A549 (cell line): ENCODE data around the gene MYO1D. TPM values are rescaled to one million over a fixed set of nuclear protein-coding genes. Genes with fewer than 3 reads are reported as not detected.

Source experiments
- ATAC-seq, 2 experiments: fragments of 200-7000 bp in 1 of 2; fragments of >200 bp in 1 of 2; cut with Nextera tagmentation in 1 of 2; cut with Tn5 transposase in 1 of 2; 3 replicates each; pipeline versions ENCODE4 v1.8.0 to v1.9.1; 2018 to 2020; ENCODE audit warnings: mild to moderate bottlenecking in 1 of 2, moderate library complexity in 1 of 2
- CTCF ChIA-PET: fragments of 300-600 bp; sonication (Branson Sonifier 250); formaldehyde crosslinking; extraction: SDS; loops from one replicate; lab custom pipeline; 2021; ENCODE audit warnings: antibody characterized with exemption, inconsistent platforms; lab: Yijun Ruan, JAX
- POLR2A ChIA-PET: fragments of 350-600 bp; formaldehyde crosslinking; extraction: SDS; loops from one replicate; lab custom pipeline; 2021; ENCODE audit warnings: antibody characterized with exemption, inconsistent platforms; lab: Yijun Ruan, JAX
- DNase-seq, 2 experiments: peaks; one replicate each; pipeline versions ENCODE4 v3.0.0 to v3.0.0-alpha.2; 2011 to 2016; ENCODE audit warnings: low read depth in 1 of 2, low spot score in 1 of 2
- FAIRE-seq: peaks from 2 replicates; lab custom pipeline; 2011; peaks lifted over from hg19 to GRCh38; lab: Jason Lieb, UNC
- H3K27ac ChIP-seq, 2 experiments: fragments of >200 bp; sonication (Bioruptor Twin); formaldehyde crosslinking; 3 replicates each; pipeline ENCODE4 v1.5.1; 2016 to 2017
- H3K4me1 ChIP-seq: fragments of >200 bp; sonication (Bioruptor Twin); formaldehyde crosslinking; 3 replicates; pipeline ENCODE4 v1.6.1; 2016
- H3K4me2 ChIP-seq: fragments of >200 bp; sonication (Bioruptor Twin); formaldehyde crosslinking; 3 replicates; pipeline ENCODE4 v1.6.1; 2016
- H3K4me3 ChIP-seq: fragments of >200 bp; sonication (Bioruptor Twin); formaldehyde crosslinking; 3 replicates; pipeline ENCODE4 v1.5.1; 2016
- H3K9me3 ChIP-seq: fragments of >200 bp; sonication (Bioruptor Twin); formaldehyde crosslinking; 3 replicates; pipeline ENCODE4 v1.6.1; 2016
- ATOH8 ChIP-seq: fragments of 250-450 bp; sonication (Bioruptor Pico); IDR thresholded peaks from 2 replicates; pipeline ENCODE4 v1.5.0; 2020; ENCODE audit warnings: low read depth, mild to moderate bottlenecking, moderate library complexity
- BHLHE40 ChIP-seq: IDR thresholded peaks from 2 replicates; pipeline ENCODE4 v1.6.1; 2012; ENCODE audit warnings: low read depth, low read length, inconsistent platforms
- CBX8 ChIP-seq: fragments of 200-600 bp; sonication (generic); IDR thresholded peaks from 2 replicates; pipeline ENCODE4 v1.6.1; 2016
- CHD4 ChIP-seq: fragments of 200-600 bp; sonication (generic); IDR thresholded peaks from 2 replicates; pipeline ENCODE4 v1.6.1; 2016; ENCODE audit warnings: antibody characterized with exemption, mild to moderate bottlenecking, borderline replicate concordance
- E2F6 ChIP-seq: IDR thresholded peaks from 2 replicates; pipeline ENCODE4 v1.6.1; 2012; ENCODE audit warnings: low read depth, borderline replicate concordance
- EP300 ChIP-seq, 2 experiments: fragments of >200 bp; sonication (Bioruptor Twin); formaldehyde crosslinking; IDR thresholded peaks; 2 replicates in 1 of 2; 3 replicates in 1 of 2; pipeline ENCODE4 v1.6.1; 2016 to 2017
- FOSB ChIP-seq: fragments of 250-450 bp; sonication (Bioruptor Pico); IDR thresholded peaks from 2 replicates; pipeline ENCODE4 v1.5.0; 2020; ENCODE audit warnings: mild to moderate bottlenecking, moderate library complexity
- FOSL2 ChIP-seq, 2 experiments: fragments of 450-650 bp in 1 of 2; fragments of >200 bp in 1 of 2; sonication (Bioruptor Twin) in 1 of 2; formaldehyde crosslinking; IDR thresholded peaks; 2 replicates each; pipeline versions ENCODE4 v1.5.0 to v1.6.1; 2016 to 2020; ENCODE audit warnings: mild to moderate bottlenecking in 1 of 2, moderate library complexity in 1 of 2
- HOXB13 ChIP-seq: fragments of 250-450 bp; sonication (Bioruptor Pico); IDR thresholded peaks from 2 replicates; pipeline ENCODE4 v1.5.0; 2020; ENCODE audit warnings: low read depth, mild to moderate bottlenecking, moderate library complexity
- JUN ChIP-seq, 2 experiments: fragments of >200 bp; sonication (Bioruptor Twin); formaldehyde crosslinking; IDR thresholded peaks; 2 replicates in 1 of 2; 3 replicates in 1 of 2; pipeline ENCODE4 v1.6.1; 2016 to 2017
- MAFK ChIP-seq: fragments of 450-650 bp; IDR thresholded peaks from 2 replicates; pipeline ENCODE4 v1.6.1; 2014; ENCODE audit not compliant: partially characterized antibody
- MAZ ChIP-seq: fragments of 150-350 bp; IDR thresholded peaks from 2 replicates; pipeline ENCODE4 v1.6.1; 2014; ENCODE audit warnings: antibody characterized with exemption, low read depth, low read length, borderline replicate concordance
- MYC ChIP-seq: IDR thresholded peaks from 2 replicates; pipeline ENCODE4 v1.6.1; 2012; ENCODE audit warnings: mild to moderate bottlenecking, inconsistent platforms, low read length, improper control_type of control experiment, borderline replicate concordance
- NFE2L2 ChIP-seq: fragments of 150-350 bp; conservative IDR thresholded peaks from 2 replicates; pipeline ENCODE4 v1.6.1; 2014; ENCODE audit warnings: low read length
- NPAS2 ChIP-seq: fragments of 250-450 bp; sonication (Bioruptor Pico); IDR thresholded peaks from 2 replicates; pipeline ENCODE4 v1.8.0; 2022; ENCODE audit warnings: mild to moderate bottlenecking, moderate library complexity, borderline replicate concordance
- PBX3 ChIP-seq: IDR thresholded peaks from 2 replicates; pipeline ENCODE4 v1.6.1; 2012
- POLR2A ChIP-seq: IDR thresholded peaks from 2 replicates; pipeline ENCODE4 v1.6.1; 2012; ENCODE audit warnings: mild to moderate bottlenecking, low read length
- REST ChIP-seq: fragments of 200-600 bp; sonication (generic); IDR thresholded peaks from 2 replicates; pipeline ENCODE4 v1.6.1; 2016; ENCODE audit warnings: antibody characterized with exemption, mild to moderate bottlenecking, moderate library complexity
- SREBF2 ChIP-seq: fragments of 450-650 bp; IDR thresholded peaks from 2 replicates; pipeline ENCODE4 v1.6.1; 2014; ENCODE audit warnings: mild to moderate bottlenecking, moderate library complexity
- TP53 ChIP-seq: fragments of 250-450 bp; sonication (Bioruptor Pico); IDR thresholded peaks from 2 replicates; pipeline ENCODE4 v1.5.0; 2021; ENCODE audit warnings: mild to moderate bottlenecking, moderate library complexity
- USF2 ChIP-seq: fragments of 450-650 bp; IDR thresholded peaks from 2 replicates; pipeline ENCODE4 v1.6.1; 2014; ENCODE audit warnings: antibody characterized with exemption
- ZC3H11A ChIP-seq: fragments of 450-650 bp; IDR thresholded peaks from 2 replicates; pipeline ENCODE4 v1.6.1; 2014; ENCODE audit warnings: antibody characterized with exemption, mild to moderate bottlenecking
- ZSCAN20 ChIP-seq: fragments of 250-450 bp; sonication (Bioruptor Pico); IDR thresholded peaks from 2 replicates; pipeline ENCODE4 v1.8.0; 2022; ENCODE audit warnings: mild to moderate bottlenecking, moderate library complexity
- WGBS: methylation state at CpG from one replicate; pipeline ENCODE4 v1.1.6; 2017; ENCODE audit errors: missing lambda C conversion rate; 5-methylcytosine and 5-hydroxymethylcytosine counted together
- polyA plus RNA-seq, 4 experiments: library from polyadenylated mRNA; depleted of rRNA in 3 of 4; stranded (reverse); fragments of >200 nt; fragmentation: RNase III in 1 of 4; extraction: RNeasy Plus Mini Kit Qiagen cat#74134 plus additional on column Dnase treatment in 1 of 4; gene quantifications; 2 replicates in 3 of 4; 3 replicates in 1 of 4; pipeline ENCODE4 v1.2.3, GENCODE V29; 2011 to 2017

Gene MYO1D
- polyA plus RNA-seq, 2 of the 4 experiments (the other 2 are of a cell fraction) = 2.8 to 4.2 TPM

GRCh38 chr17:32486701-32487472 is 390.0 kb downstream of the MYO1D start, which contains the start of gene CDK5R1:
CDK5R1 (plus strand) TSS chr17:32486993; CDS start chr17:32487621, 628 bp downstream.
- no CpG with 5 or more reads among the region's 135 CpGs for WGBS
- CTCF ChIA-PET = interaction anchor here (0.7 to 23.7 kb wide), 10 partner anchors 9 to 268 kb away, joined by 3 to 298 read pairs (median 4); partner anchors contain the start of gene PSMD11
- peaks cover 6% of the 10 kb centered on the region; the same call in 1 of the 3 replicates for H3K4me1 ChIP-seq
- FAIRE-seq = no peak
- peak within 1 kb of the TSS; percentile 93 for H3K4me2 ChIP-seq
- POLR2A ChIA-PET = interaction anchor here (0.6 to 1.3 kb wide), 3 partner anchors 43 to 434 kb away, joined by 3 to 5 read pairs (median 3); partner anchors contain the start of gene PSMD11
- DNase-seq = peak; percentile 55 to 65
- H3K4me3 ChIP-seq = peak within 1 kb of the TSS; percentile 94
- no peaks in the 10 kb centered on the region for H3K9me3 ChIP-seq
- ATAC-seq = peak; percentile 15 to 58
- H3K27ac ChIP-seq = peak within 1 kb of the TSS; percentile 86 to 92
- TF ChIP-seq NPAS2 (CRISPR knock-in tag) (0 out of 2 replicates have a peak, but pooled peaks have one; percentile 0), POLR2A (peak; percentile 67), HOXB13 (no peak), PBX3 (no peak), EP300 (IDR thresholded peaks at IDR 0.05) (no peak), MAFK (no peak), TP53 (CRISPR knock-in tag) (0 out of 2 replicates have a peak, but pooled peaks have one; percentile 9), JUN (IDR thresholded peaks at IDR 0.05) (peak in 1 of 2 experiments; percentile 74; a peak in 3 of 5 replicates), SREBF2 (no peak), CHD4 (no peak), ZC3H11A (no peak), CBX8 (no peak), USF2 (no peak), FOSL2 (IDR thresholded peaks at IDR 0.05) (no peak), FOSL2 (CRISPR knock-in tag; IDR thresholded peaks at IDR 0.05) (no peak; the same call in 1 of the 2 replicates), BHLHE40 (no peak), NFE2L2 (no peak), REST (peak; percentile 29; the same call in 1 of the 2 replicates)

GRCh38 chr17:32486111-32486700 is 390.7 kb downstream of the MYO1D start:
- DNase-seq = peak; percentile 76 to 77
- Histone ChIP-seq H3K27ac (peak overlapping the region; percentile 86 to 92), H3K4me1 (peaks cover 6% of the 10 kb centered on the region; the same call in 1 of the 3 replicates), H3K4me2 (peak overlapping the region; percentile 93), H3K4me3 (peak overlapping the region; percentile 94), H3K9me3 (no peaks in the 10 kb centered on the region)
- ChIA-PET CTCF (interaction anchor here (0.5 to 23.7 kb wide), 9 partner anchors 10 to 269 kb away, joined by 3 to 298 read pairs (median 3); partner anchors contain the start of gene PSMD11), POLR2A (interaction anchor here (1.0 to 1.3 kb wide), 2 partner anchors 42 to 269 kb away, joined by 3 read pairs; partner anchors contain the start of gene PSMD11)
- ATAC-seq = peak; percentile 65 to 82
- FAIRE-seq = no peak
- 58% methylated on average over 20 of the region's 72 CpGs for WGBS
- TF ChIP-seq ATOH8 (CRISPR knock-in tag) = no peak
- peak; percentile 91; the same call in 1 of the 2 replicates for TF ChIP-seq E2F6
- 0 out of 2 replicates have a peak, but pooled peaks have one; percentile 30 for TF ChIP-seq NPAS2 (CRISPR knock-in tag)
- no peak for TF ChIP-seq PBX3
- TF ChIP-seq ZSCAN20 (CRISPR knock-in tag) = no peak
- no peak for TF ChIP-seq USF2
- 0 out of 2 replicates have a peak, but pooled peaks have one; percentile 58 for TF ChIP-seq MYC
- 0 out of 2 replicates have a peak, but pooled peaks have one; percentile 28 for TF ChIP-seq FOSB (CRISPR knock-in tag)
- TF ChIP-seq MAFK = no peak
- TF ChIP-seq ZC3H11A = no peak
- TF ChIP-seq TP53 (CRISPR knock-in tag) = peak; percentile 43
- no peak for TF ChIP-seq CBX8
- no peak for TF ChIP-seq MAZ
